CD14-positive monocyte (primary cell): Measurements from ENCODE around the gene EXOC6B. TPM values are rescaled to one million over a fixed set of nuclear protein-coding genes. Genes with fewer than 3 reads are reported as not detected.

Source experiments
- DNase-seq, 3 donors: peaks; one replicate each; pipeline ENCODE4 v3.0.0-alpha.2; 2011 to 2022
- H2AFZ ChIP-seq: 2 replicates; pipeline ENCODE4 v1.6.0; 2012; ENCODE audit warnings: mild to moderate bottlenecking, low read depth, low read length, inconsistent platforms; ENCODE audit not compliant: insufficient read depth, poor library complexity, severe bottlenecking
- H3K27ac ChIP-seq, 2 donors: 1 replicate in 1 of 2; 2 replicates in 1 of 2; pipeline ENCODE4 v1.5.1; 2012 to 2013; ENCODE audit warnings: low read length in 2 of 2, control low read depth in 1 of 2, inconsistent platforms in 1 of 2, low read depth in 1 of 2, mild to moderate bottlenecking in 1 of 2
- H3K27me3 ChIP-seq, 2 donors: one replicate each; pipeline versions ENCODE4 v1.6.0 to v1.6.1; 2011 to 2013; ENCODE audit warnings: low read length in 2 of 2; ENCODE audit not compliant: control insufficient read depth in 2 of 2, insufficient read depth in 2 of 2
- H3K36me3 ChIP-seq, 2 donors: replicated peaks in 1 of 2; 1 replicate in 1 of 2; 2 replicates in 1 of 2; pipeline versions ENCODE4 v1.5.1 to v1.6.1; 2012 to 2013; ENCODE audit warnings: low read length in 2 of 2, control low read depth in 1 of 2, inconsistent platforms in 1 of 2, mild to moderate bottlenecking in 1 of 2; ENCODE audit not compliant: insufficient read depth in 2 of 2, control insufficient read depth in 1 of 2
- H3K4me1 ChIP-seq, 2 donors: 1 replicate in 1 of 2; 2 replicates in 1 of 2; pipeline versions ENCODE4 v1.5.1 to v1.6.1; 2012 to 2013; ENCODE audit warnings: low read length in 2 of 2, control low read depth in 1 of 2, inconsistent platforms in 1 of 2, mild to moderate bottlenecking in 1 of 2, moderate library complexity in 1 of 2; ENCODE audit not compliant: insufficient read depth in 2 of 2, control insufficient read depth in 1 of 2
- H3K4me2 ChIP-seq: replicated peaks from 2 replicates; pipeline ENCODE3; 2012; ENCODE audit warnings: low read length, moderate library complexity, mild to moderate bottlenecking; ENCODE audit not compliant: poor library complexity, severe bottlenecking; ENCODE audit errors: extremely low read depth
- H3K4me3 ChIP-seq, 3 experiments: fragments of 200-600 bp in 1 of 3; sonication (generic) in 1 of 3; replicated peaks in 1 of 3; 1 replicate in 2 of 3; 2 replicates in 1 of 3; pipeline ENCODE4 v1.5.1; 2011 to 2013; ENCODE audit warnings: low read length in 3 of 3, mild to moderate bottlenecking in 3 of 3, control low read depth in 2 of 3, low read depth in 2 of 3, inconsistent platforms in 1 of 3, moderate library complexity in 1 of 3
- H3K79me2 ChIP-seq: 2 replicates; pipeline ENCODE4 v1.6.0; 2012; ENCODE audit warnings: mild to moderate bottlenecking, control low read depth, inconsistent platforms, low read length, moderate library complexity; ENCODE audit not compliant: insufficient read depth
- H3K9ac ChIP-seq: 2 replicates; pipeline ENCODE4 v1.6.0; 2017; ENCODE audit warnings: low read length, mild to moderate bottlenecking; ENCODE audit not compliant: insufficient read depth, poor library complexity, severe bottlenecking
- H3K9me3 ChIP-seq, 2 donors: replicated peaks in 1 of 2; 1 replicate in 1 of 2; 2 replicates in 1 of 2; pipeline versions ENCODE4 v1.5.1 to v1.6.1; 2012 to 2013; ENCODE audit warnings: low read length in 2 of 2, control low read depth in 1 of 2; ENCODE audit not compliant: control insufficient read depth in 1 of 2, insufficient read depth in 1 of 2
- H4K20me1 ChIP-seq: 2 replicates; pipeline ENCODE4 v1.6.0; 2012; ENCODE audit warnings: mild to moderate bottlenecking, low read length, control low read depth, moderate library complexity; ENCODE audit not compliant: insufficient read depth
- H3K27ac Mint-ChIP-seq, 7 donors: one replicate each; pipeline ENCODE4 v1.8.0; 2020; ENCODE audit warnings: mild to moderate bottlenecking in 7 of 7, mixed read lengths in 7 of 7, moderate library complexity in 6 of 7, inconsistent platforms in 2 of 7
- H3K27me3 Mint-ChIP-seq, 3 donors: one replicate each; pipeline ENCODE4 v1.8.0; 2021 to 2022; ENCODE audit warnings: low read depth in 3 of 3, mild to moderate bottlenecking in 3 of 3, mixed read lengths in 3 of 3, moderate library complexity in 3 of 3, inconsistent platforms in 1 of 3
- H3K36me3 Mint-ChIP-seq, 2 donors: one replicate each; pipeline ENCODE4 v1.8.0; 2020; ENCODE audit warnings: mixed read lengths in 2 of 2, inconsistent platforms in 1 of 2, mild to moderate bottlenecking in 1 of 2
- H3K4me1 Mint-ChIP-seq: one replicate; pipeline ENCODE4 v1.8.0; 2020; ENCODE audit warnings: mild to moderate bottlenecking, mixed read lengths
- H3K4me3 Mint-ChIP-seq, 2 donors: one replicate each; pipeline ENCODE4 v1.8.0; 2020; ENCODE audit warnings: mild to moderate bottlenecking in 2 of 2, mixed read lengths in 2 of 2, moderate library complexity in 1 of 2
- H3K9me3 Mint-ChIP-seq, 7 donors: one replicate each; pipeline ENCODE4 v1.8.0; 2020 to 2022; ENCODE audit warnings: mixed read lengths in 7 of 7, mild to moderate bottlenecking in 6 of 7, moderate library complexity in 6 of 7, inconsistent platforms in 2 of 7
- WGBS: methylation state at CpG from one replicate; pipeline ENCODE4 v1.1.5; 2013; ENCODE audit warnings: missing lambda C conversion rate; ENCODE audit not compliant: insufficient coverage; 5-methylcytosine and 5-hydroxymethylcytosine counted together
- intact Hi-C, 2 donors: fragments of 100-400 bp; cut with micrococcal nuclease; formaldehyde crosslinking; loops; one replicate each; pipeline versions ENCODE4 v1.15.0 to v1.15.1; 2023
- polyA plus RNA-seq, 3 donors: library from polyadenylated mRNA; depleted of rRNA in 1 of 3; unstranded in 2 of 3; stranded (reverse) in 1 of 3; fragments of 300-500 nt in 2 of 3; fragments of >200 nt in 1 of 3; fragmentation: Illumina TruSeq in 2 of 3; gene quantifications; 1 replicate in 2 of 3; 2 replicates in 1 of 3; pipeline ENCODE4 v1.2.3, GENCODE V29; 2012 to 2021
- TF ChIP-seq, protein P1 (sequence below): fragments of 200-600 bp; IDR thresholded peaks from one replicate; pipeline ENCODE4 v1.8.0; 2022; ENCODE audit warnings: antibody characterized with exemption, mild to moderate bottlenecking

EXOC6B gene
- polyA plus RNA-seq, 3 donors: 1.8 to 2.8 (median 2.1) TPM

DNA sequence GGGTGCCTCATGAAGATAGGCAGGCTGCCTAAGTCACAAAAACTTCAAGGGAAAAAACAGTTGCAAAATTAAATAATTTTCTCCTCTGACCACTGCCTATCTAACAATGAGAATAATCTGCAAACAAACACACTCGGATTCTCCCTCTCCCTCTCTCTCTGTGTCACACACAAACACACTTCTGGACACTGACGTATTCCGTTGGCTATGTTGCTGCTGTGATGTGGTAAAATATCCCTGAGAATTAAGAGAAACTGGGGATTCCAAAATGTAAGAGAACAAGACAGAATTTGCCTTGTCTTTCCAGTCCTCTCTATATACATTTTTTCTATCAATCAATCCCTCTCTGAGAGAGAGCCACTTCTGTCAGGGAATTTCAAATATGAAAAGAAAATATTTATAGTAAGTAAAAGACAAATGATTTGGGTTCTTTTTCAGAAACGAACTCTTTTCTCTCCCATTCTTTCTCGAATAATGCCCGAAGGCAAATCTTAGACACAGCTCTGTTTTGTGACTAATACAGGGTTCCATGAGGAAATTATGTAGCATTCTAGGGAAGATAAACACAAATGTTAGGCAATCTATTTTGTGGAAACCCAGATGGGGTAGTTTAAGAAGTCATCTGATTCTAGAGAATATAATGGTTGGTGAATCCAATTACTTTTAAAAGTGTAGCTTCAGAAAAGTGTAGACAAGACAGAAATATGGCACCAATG, 367.9 kb downstream of the EXOC6B start:
- Histone ChIP-seq H3K27ac (no peak overlapping the region), H2AFZ (no peak overlapping the region), H4K20me1 (no peaks in the 10 kb centered on the region), H3K79me2 (no peaks in the 10 kb centered on the region), H3K4me1 (no peaks in the 10 kb centered on the region), H3K9me3 (peaks cover 0 to 4% of the 10 kb centered on the region in 2 donors), H3K9ac (no peak overlapping the region), H3K36me3 (no peaks in the 10 kb centered on the region), H3K4me3 (no peak overlapping the region), H3K4me2 (no peak overlapping the region), H3K27me3 (no peaks in the 10 kb centered on the region)
- intact Hi-C loops: no loop called here
- Mint-ChIP-seq H3K9me3 (peaks cover 0 to 4% (median 2%) of the 10 kb centered on the region in 7 donors), H3K4me1 (no peaks in the 10 kb centered on the region), H3K27ac (no peak overlapping the region), H3K4me3 (no peak overlapping the region), H3K36me3 (no peaks in the 10 kb centered on the region), H3K27me3 (no peaks in the 10 kb centered on the region)
- DNase-seq: no peak
- TF ChIP-seq, protein P1, sequence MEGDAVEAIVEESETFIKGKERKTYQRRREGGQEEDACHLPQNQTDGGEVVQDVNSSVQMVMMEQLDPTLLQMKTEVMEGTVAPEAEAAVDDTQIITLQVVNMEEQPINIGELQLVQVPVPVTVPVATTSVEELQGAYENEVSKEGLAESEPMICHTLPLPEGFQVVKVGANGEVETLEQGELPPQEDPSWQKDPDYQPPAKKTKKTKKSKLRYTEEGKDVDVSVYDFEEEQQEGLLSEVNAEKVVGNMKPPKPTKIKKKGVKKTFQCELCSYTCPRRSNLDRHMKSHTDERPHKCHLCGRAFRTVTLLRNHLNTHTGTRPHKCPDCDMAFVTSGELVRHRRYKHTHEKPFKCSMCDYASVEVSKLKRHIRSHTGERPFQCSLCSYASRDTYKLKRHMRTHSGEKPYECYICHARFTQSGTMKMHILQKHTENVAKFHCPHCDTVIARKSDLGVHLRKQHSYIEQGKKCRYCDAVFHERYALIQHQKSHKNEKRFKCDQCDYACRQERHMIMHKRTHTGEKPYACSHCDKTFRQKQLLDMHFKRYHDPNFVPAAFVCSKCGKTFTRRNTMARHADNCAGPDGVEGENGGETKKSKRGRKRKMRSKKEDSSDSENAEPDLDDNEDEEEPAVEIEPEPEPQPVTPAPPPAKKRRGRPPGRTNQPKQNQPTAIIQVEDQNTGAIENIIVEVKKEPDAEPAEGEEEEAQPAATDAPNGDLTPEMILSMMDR: no peak
- WGBS: no CpG with 5 or more reads among the region's 6 CpGs

DNA sequence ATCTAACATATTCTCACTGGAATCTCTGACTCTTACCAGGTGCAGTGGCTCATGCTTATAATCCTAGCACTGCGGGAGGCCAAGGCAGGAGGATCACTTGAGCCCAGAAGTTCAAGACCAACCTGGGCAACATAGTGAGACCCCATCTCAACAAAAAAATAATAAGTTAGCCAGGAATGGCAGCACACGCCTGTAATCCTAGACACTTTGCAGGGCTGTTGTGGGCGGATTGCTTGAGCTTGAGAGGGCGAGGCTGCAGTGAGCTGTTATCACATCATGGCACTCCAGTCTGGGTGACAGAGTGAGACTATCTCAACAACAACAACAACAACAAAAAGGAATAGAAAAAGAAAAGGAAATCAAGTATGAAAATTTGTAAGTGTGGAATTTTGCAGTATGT, 371.6 kb downstream of the EXOC6B start:
- Histone ChIP-seq H3K4me3 (no peak overlapping the region), H4K20me1 (no peaks in the 10 kb centered on the region), H3K79me2 (no peaks in the 10 kb centered on the region), H3K9ac (no peak overlapping the region), H3K4me1 (no peaks in the 10 kb centered on the region), H3K9me3 (no peaks in the 10 kb centered on the region), H3K4me2 (no peak overlapping the region), H2AFZ (no peak overlapping the region), H3K27me3 (no peaks in the 10 kb centered on the region), H3K36me3 (no peaks in the 10 kb centered on the region), H3K27ac (no peak overlapping the region)
- DNase-seq: no peak
- TF ChIP-seq, protein P1: no peak
- H3K4me3 Mint-ChIP-seq: no peak overlapping the region
- no peak overlapping the region for H3K27ac Mint-ChIP-seq
- H3K27me3 Mint-ChIP-seq: no peaks in the 10 kb centered on the region
- peaks cover 0 to 3% (median 0%) of the 10 kb centered on the region in 7 donors for H3K9me3 Mint-ChIP-seq
- 100% methylated on average over 1 of the region's 4 CpGs for WGBS
- intact Hi-C loops: no loop called here
- H3K4me1 Mint-ChIP-seq: no peaks in the 10 kb centered on the region
- no peaks in the 10 kb centered on the region for H3K36me3 Mint-ChIP-seq
